ENCODE measurements around the gene CKAP5.

GRCh38 chr11:46706886-46707285 is 139.2 kb downstream of the CKAP5 start:
- no peak for TF ChIP-seq CTCF (tag by site-specific recombination; IDR thresholded peaks at IDR 0.05)
- no peak for TF ChIP-seq ZNF132 (tag by site-specific recombination; IDR thresholded peaks at IDR 0.05; ENCODE audit: borderline replicate concordance)
- TF ChIP-seq ZNF398 (tag by site-specific recombination; IDR thresholded peaks at IDR 0.05), result no peak
- TF ChIP-seq ZNF416 (tag by site-specific recombination; IDR thresholded peaks at IDR 0.05), result no peak
- TF ChIP-seq ZBTB44 (tag by site-specific recombination; IDR thresholded peaks at IDR 0.05), result no peak
- TF ChIP-seq ZBTB21 (tag by site-specific recombination; IDR thresholded peaks at IDR 0.05), result no peak
- TF ChIP-seq ZBTB20 (tag by site-specific recombination; IDR thresholded peaks at IDR 0.05), result no peak

Measured in HEK293 (cell line).